Left kidney (tissue), 2 donors: Measurements from ENCODE around the gene GTF2H2. TPM values are rescaled to one million over a fixed set of nuclear protein-coding genes. Genes with fewer than 3 reads are reported as not detected.
"Not testable (repeated sequence)": the region's sequence is repeated elsewhere in the genome, so short reads cannot be mapped to it uniquely, and the experiment has no call there.

Experiments
- DNase-seq: peaks from one replicate; pipeline ENCODE4 v3.0.0-alpha.2; 2013
- polyA plus RNA-seq: library from polyadenylated mRNA; unstranded; fragments of 120-200 nt; gene quantifications from one replicate; pipeline ENCODE4 v1.2.1, GENCODE V29; 2013; ENCODE audit not compliant: insufficient read length

The GTF2H2 gene
- polyA plus RNA-seq, 1 donor = 42.2 TPM

- DNase-seq = no peak
Observed at GRCh38 chr5:71014176-71014575, 53.3 kb downstream of the GTF2H2 start.

- DNase-seq = no peak
Observed at GRCh38 chr5:71013575-71013974, 53.9 kb downstream of the GTF2H2 start.

- no peak for DNase-seq
Observed at GRCh38 chr5:71011194-71011792, 56.2 kb downstream of the GTF2H2 start.

GRCh38 chr5:71006983-71007382, 60.5 kb downstream of the GTF2H2 start:
- DNase-seq = not testable (repeated sequence)

Other genes with a start within 250 kb of the GTF2H2 start
- gene SERF1A, start 167.0 kb downstream of the GTF2H2 start, polyA plus RNA-seq = 15.2 TPM
- gene SMN1, start 142.6 kb downstream of the GTF2H2 start, polyA plus RNA-seq = 72.9 TPM
- 47.2 TPM for gene NAIP, start 42.3 kb downstream of the GTF2H2 start, polyA plus RNA-seq